MM.1S (cell line): ENCODE results near the gene CFAP126.

ENCODE experiments used
- EZH2 ChIP-seq: fragments of 300-600 bp; sonication (generic); optimal IDR thresholded peaks from 2 replicates; pipeline ENCODE3; 2017; ENCODE audit warnings: low read depth, mild to moderate bottlenecking, antibody characterized with exemption, low read length, mixed read lengths
- EZH2phosphoT487 ChIP-seq: fragments of 300-600 bp; sonication (generic); IDR thresholded peaks from 2 replicates; pipeline ENCODE4 v1.6.1; 2018; ENCODE audit warnings: antibody characterized with exemption, low read length
- TF ChIP-seq, protein P1 (sequence below): fragments of 300-600 bp; sonication (generic); IDR thresholded peaks from 2 replicates; pipeline ENCODE4 v1.5.1; 2016; ENCODE audit warnings: antibody characterized with exemption, low read length, mixed read lengths

DNA sequence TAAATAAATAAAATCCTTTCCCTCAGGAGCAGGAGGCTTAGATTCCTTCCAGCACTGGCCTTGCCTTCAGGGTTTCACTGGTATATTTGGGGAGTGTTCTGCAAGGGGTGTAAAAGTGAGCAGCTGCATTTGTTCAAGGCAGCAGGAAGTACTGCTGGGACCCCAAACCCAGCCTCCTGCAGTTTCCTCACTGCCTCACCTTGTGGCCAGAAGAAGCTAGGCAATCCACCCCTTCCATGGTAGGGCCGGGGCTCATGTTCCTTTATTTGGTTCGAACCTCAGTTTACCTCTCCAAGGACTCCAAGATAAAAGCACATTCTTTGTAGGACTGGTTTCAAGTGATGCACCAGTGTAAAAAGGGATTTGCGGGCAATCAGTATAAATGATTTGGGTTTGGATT lies 21.0 kb upstream of the CFAP126 start:
- TF ChIP-seq, protein P1, sequence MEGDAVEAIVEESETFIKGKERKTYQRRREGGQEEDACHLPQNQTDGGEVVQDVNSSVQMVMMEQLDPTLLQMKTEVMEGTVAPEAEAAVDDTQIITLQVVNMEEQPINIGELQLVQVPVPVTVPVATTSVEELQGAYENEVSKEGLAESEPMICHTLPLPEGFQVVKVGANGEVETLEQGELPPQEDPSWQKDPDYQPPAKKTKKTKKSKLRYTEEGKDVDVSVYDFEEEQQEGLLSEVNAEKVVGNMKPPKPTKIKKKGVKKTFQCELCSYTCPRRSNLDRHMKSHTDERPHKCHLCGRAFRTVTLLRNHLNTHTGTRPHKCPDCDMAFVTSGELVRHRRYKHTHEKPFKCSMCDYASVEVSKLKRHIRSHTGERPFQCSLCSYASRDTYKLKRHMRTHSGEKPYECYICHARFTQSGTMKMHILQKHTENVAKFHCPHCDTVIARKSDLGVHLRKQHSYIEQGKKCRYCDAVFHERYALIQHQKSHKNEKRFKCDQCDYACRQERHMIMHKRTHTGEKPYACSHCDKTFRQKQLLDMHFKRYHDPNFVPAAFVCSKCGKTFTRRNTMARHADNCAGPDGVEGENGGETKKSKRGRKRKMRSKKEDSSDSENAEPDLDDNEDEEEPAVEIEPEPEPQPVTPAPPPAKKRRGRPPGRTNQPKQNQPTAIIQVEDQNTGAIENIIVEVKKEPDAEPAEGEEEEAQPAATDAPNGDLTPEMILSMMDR = no peak
- no peak for TF ChIP-seq EZH2phosphoT487
- no peak for TF ChIP-seq EZH2
